Thyroid gland (tissue), 4 donors: ENCODE measurements around the gene PRRT2. TPM values are rescaled to one million over a fixed set of nuclear protein-coding genes. Genes with fewer than 3 reads are reported as not detected.
"Not testable (repeated sequence)": the region's sequence is repeated elsewhere in the genome, so short reads cannot be mapped to it uniquely, and the experiment has no call there.

ENCODE experiments used
- DNase-seq, 2 donors: peaks; one replicate each; pipeline ENCODE4 v3.0.0-alpha.2; 2019
- H3K27ac ChIP-seq, 3 donors: fragments of 200-600 bp; sonication (generic); 1 replicate in 2 of 3; 2 replicates in 1 of 3; pipeline ENCODE4 v1.5.1; 2016 to 2019; ENCODE audit warnings: mild to moderate bottlenecking in 1 of 3, moderate library complexity in 1 of 3
- H3K27me3 ChIP-seq: fragments of 200-600 bp; sonication (generic); one replicate; pipeline ENCODE4 v1.5.1; 2019
- H3K36me3 ChIP-seq, 2 donors: fragments of 200-600 bp; sonication (generic); one replicate each; pipeline ENCODE4 v1.5.1; 2016 to 2019
- H3K4me1 ChIP-seq, 2 donors: fragments of 200-600 bp; sonication (generic); one replicate each; pipeline ENCODE4 v1.5.1; 2017 to 2019
- H3K4me3 ChIP-seq, 3 donors: fragments of 200-600 bp; sonication (generic); replicated peaks in 1 of 3; 1 replicate in 2 of 3; 2 replicates in 1 of 3; pipeline ENCODE4 v1.5.1; 2016; ENCODE audit warnings: mild to moderate bottlenecking in 1 of 3
- H3K9me3 ChIP-seq: fragments of 200-600 bp; sonication (generic); one replicate; pipeline ENCODE4 v1.5.1; 2017
- CTCF ChIP-seq, 6 experiments: fragments of 200-600 bp in 3 of 6; fragments of 450-650 bp in 3 of 6; sonication (generic) in 3 of 6; IDR thresholded peaks; one replicate each; pipeline ENCODE4 v1.5.1; 2016 to 2019; ENCODE audit warnings: antibody characterized with exemption in 6 of 6, mild to moderate bottlenecking in 2 of 6, inconsistent platforms in 1 of 6, moderate library complexity in 1 of 6
- POLR2A ChIP-seq, 2 donors: fragments of 450-650 bp; IDR thresholded peaks; one replicate each; pipeline ENCODE4 v1.6.1; 2017; ENCODE audit warnings: antibody characterized with exemption in 2 of 2, mild to moderate bottlenecking in 2 of 2, moderate library complexity in 1 of 2
- WGBS, 2 donors: methylation state at CpG; one replicate each; pipeline ENCODE4 v1.1.5; 2017; 5-methylcytosine and 5-hydroxymethylcytosine counted together
- intact Hi-C: fragments of 100-400 bp; cut with DNase I; formaldehyde crosslinking; loops from one replicate; pipeline ENCODE4 v1.15.1; 2023
- total RNA-seq, 4 donors: library from RNA; depleted of rRNA; stranded (reverse); fragments of >200 nt; gene quantifications; one replicate each; pipeline ENCODE4 v1.2.3, GENCODE V29; 2016

PRRT2 gene
- total RNA-seq, 4 donors from 2014 or later = 0.89 to 4.0 (median 2.4) TPM

GRCh38 chr16:29767062-29767461, 44.9 kb upstream of the PRRT2 start:
- H3K9me3 ChIP-seq = no peaks in the 10 kb centered on the region
- H3K4me1 ChIP-seq = peaks cover 19 to 20% of the 10 kb centered on the region in 2 donors
- H3K27ac ChIP-seq = no peak overlapping the region
- TF ChIP-seq CTCF (IDR thresholded peaks at IDR 0.05) (no peak), POLR2A (IDR thresholded peaks at IDR 0.05) (no peak)
- no peak for DNase-seq
- no peak overlapping the region for H3K4me3 ChIP-seq
- intact Hi-C loops = no loop called here
- no peaks in the 10 kb centered on the region for H3K27me3 ChIP-seq
- H3K36me3 ChIP-seq = no peaks in the 10 kb centered on the region
- 94 to 97% methylated on average over 3 of the region's 3 CpGs for WGBS, 2 donors

- H3K27ac ChIP-seq = no peak overlapping the region
- peaks cover 13 to 17% of the 10 kb centered on the region in 2 donors for H3K4me1 ChIP-seq
- TF ChIP-seq POLR2A (IDR thresholded peaks at IDR 0.05) (no peak), CTCF (IDR thresholded peaks at IDR 0.05) (no peak)
- H3K36me3 ChIP-seq = no peaks in the 10 kb centered on the region
- intact Hi-C loops = no loop called here
- H3K27me3 ChIP-seq = no peaks in the 10 kb centered on the region
- 86 to 91% methylated on average over 2 of the region's 2 CpGs for WGBS, 2 donors
- no peak overlapping the region for H3K4me3 ChIP-seq
- DNase-seq = no peak
- H3K9me3 ChIP-seq = no peaks in the 10 kb centered on the region
Observed at GRCh38 chr16:29769507-29769906, 42.5 kb upstream of the PRRT2 start.

GRCh38 chr16:29770250-29770929, 41.6 kb upstream of the PRRT2 start:
- Histone ChIP-seq H3K4me1 (peaks cover 7 to 11% of the 10 kb centered on the region in 2 donors), H3K4me3 (no peak overlapping the region), H3K27me3 (no peaks in the 10 kb centered on the region), H3K36me3 (no peaks in the 10 kb centered on the region), H3K27ac (no peak overlapping the region), H3K9me3 (no peaks in the 10 kb centered on the region)
- TF ChIP-seq POLR2A (IDR thresholded peaks at IDR 0.05) = no peak
- TF ChIP-seq CTCF (IDR thresholded peaks at IDR 0.05) = no peak
- no peak for DNase-seq
- intact Hi-C loops = no loop called here
- WGBS, 2 donors = 84 to 86% methylated on average over 7 of the region's 7 CpGs

- H3K27ac ChIP-seq, H3K36me3 ChIP-seq, intact Hi-C loops, DNase-seq, H3K4me1 ChIP-seq, H3K4me3 ChIP-seq, H3K9me3 ChIP-seq, H3K27me3 ChIP-seq: not testable (repeated sequence)
- 88 to 93% methylated on average over 7 of the region's 7 CpGs for WGBS, 2 donors
Observed at GRCh38 chr16:29772330-29772729, 39.7 kb upstream of the PRRT2 start.

GRCh38 chr16:29774730-29775129, 37.3 kb upstream of the PRRT2 start:
- no peak for TF ChIP-seq POLR2A (IDR thresholded peaks at IDR 0.05)
- TF ChIP-seq CTCF (IDR thresholded peaks at IDR 0.05) = no peak
- intact Hi-C loops = no loop called here
- Histone ChIP-seq H3K27ac (no peak overlapping the region), H3K9me3 (no peaks in the 10 kb centered on the region), H3K4me3 (no peak overlapping the region), H3K4me1 (no peaks in the 10 kb centered on the region), H3K36me3 (no peaks in the 10 kb centered on the region), H3K27me3 (no peaks in the 10 kb centered on the region)
- whole genome bisulfite sequencing, 2 donors = 90 to 94% methylated on average over 5 of the region's 5 CpGs
- no peak for DNase-seq
